GM18526 (cell line): ENCODE data around the gene ANKLE1.

ENCODE experiments used
- POLR2A ChIP-seq: IDR thresholded peaks from 3 replicates; pipeline ENCODE4 v1.6.1; 2011; ENCODE audit not compliant: insufficient read length; ENCODE audit errors: extremely low read depth

ANKLE1 gene

DNA sequence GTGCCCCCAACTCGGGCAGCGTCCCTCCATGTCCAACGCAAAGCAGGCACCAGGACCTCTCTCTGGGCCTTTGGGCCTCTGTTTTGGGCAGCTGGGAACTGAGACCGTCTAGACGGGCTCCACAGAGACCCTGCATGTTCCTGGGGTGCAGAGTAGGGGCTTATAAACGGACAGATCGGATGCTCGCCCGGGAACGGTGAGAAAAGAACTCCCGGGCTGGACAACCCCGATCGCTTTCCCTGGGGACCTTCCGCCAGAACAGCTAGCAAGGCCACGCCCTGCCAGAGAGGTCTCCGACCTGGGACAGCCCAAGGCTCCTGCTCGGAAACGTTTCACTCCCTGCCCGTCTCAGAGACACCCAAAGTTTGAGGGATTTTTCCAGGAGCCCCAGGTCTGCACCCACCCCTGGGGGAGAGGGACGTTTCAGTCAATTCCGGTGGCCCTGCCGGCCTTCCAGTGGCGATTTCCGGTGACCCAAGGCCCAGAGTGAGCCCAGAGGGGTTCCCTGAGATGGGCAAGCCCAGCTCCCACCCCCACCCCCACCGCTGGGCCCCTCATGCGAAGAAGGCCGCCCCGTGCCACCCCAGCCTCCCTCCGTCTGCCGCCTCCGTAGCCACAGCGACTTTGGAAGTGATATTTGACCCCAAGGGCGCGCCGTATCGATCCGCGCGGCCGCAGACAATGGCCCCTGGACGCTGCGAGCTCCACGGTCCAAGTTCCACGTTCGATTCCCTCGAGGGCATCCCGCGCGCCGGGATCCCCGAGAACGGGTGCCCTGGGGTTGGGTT lies 37.7 kb upstream of the ANKLE1 start:
- TF ChIP-seq POLR2A, result no peak

DNA sequence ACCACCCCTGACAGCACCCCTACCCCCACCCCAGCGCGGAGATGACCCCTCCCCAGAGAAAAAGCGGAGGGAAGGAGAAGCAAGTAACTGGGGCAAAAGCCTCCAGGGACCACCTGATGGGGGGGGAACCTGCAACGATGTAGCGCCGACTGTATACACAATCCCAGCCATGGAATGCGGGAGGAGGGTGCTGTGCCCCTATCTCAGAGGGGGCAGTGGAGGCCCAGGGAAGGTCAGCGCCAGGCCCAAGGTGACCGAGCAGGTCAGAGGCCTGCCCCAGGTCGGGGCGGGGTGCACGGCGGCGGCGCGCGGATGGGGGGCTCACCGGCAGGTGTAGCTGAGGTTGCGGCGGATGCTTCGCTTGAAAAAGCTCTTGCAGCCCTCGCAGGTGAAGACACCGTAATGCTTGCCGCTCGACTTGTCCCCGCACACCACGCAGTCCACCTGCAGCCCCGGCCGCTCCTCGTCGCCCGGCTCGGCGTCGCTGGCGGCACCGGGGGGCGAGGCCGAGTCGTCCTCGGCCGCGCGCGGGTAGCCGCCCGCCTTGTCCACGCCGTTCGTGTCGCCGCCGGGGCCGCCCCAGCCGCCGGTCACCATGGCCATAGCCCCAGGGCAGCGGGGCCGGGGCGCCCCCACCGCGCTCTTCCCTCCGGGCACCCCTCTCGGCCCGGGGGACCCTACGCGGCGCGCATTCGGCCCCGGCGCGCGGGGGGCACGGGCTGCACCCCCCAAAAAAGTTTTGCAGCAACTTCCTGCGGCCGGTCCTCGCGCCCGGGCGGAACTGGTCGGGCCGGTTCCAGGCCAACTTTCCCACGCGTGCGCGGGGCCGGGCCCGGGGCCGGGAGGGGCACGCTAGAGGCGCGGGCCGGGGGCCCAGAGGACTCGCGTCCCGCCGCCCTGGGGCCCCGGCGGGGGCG lies 36.8 kb upstream of the ANKLE1 start:
- TF ChIP-seq POLR2A, result no peak

DNA sequence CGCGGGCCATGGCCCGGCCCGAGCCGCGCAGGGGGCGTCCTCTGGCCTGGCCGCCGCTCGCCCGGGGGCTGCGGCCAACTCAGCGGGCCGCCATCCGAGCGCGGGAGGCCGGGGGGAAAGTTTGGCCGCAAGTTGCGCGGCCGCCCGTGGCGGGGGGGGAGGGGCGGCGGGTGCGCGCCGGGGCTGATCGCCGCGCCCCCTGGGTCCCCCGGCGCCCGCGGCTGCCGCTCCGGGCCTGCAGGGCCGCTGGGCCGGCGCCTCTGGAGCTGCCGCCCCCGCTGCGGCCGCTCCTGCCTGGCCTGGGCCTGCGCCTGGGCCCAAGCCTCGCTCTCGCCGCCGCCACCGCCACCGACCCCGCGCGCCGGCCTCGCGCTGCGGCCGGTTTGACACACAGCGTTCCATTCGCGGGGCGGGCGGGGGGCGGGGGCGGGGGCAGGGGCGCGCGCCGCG lies 36.1 kb upstream of the ANKLE1 start, which contains the start of gene NR2F6:
TSS of gene NR2F6 (minus strand) at position 385 of the 450 bp plus-strand sequence. CDS start 699 bp downstream, outside the sequence.
- no peak for TF ChIP-seq POLR2A

DNA sequence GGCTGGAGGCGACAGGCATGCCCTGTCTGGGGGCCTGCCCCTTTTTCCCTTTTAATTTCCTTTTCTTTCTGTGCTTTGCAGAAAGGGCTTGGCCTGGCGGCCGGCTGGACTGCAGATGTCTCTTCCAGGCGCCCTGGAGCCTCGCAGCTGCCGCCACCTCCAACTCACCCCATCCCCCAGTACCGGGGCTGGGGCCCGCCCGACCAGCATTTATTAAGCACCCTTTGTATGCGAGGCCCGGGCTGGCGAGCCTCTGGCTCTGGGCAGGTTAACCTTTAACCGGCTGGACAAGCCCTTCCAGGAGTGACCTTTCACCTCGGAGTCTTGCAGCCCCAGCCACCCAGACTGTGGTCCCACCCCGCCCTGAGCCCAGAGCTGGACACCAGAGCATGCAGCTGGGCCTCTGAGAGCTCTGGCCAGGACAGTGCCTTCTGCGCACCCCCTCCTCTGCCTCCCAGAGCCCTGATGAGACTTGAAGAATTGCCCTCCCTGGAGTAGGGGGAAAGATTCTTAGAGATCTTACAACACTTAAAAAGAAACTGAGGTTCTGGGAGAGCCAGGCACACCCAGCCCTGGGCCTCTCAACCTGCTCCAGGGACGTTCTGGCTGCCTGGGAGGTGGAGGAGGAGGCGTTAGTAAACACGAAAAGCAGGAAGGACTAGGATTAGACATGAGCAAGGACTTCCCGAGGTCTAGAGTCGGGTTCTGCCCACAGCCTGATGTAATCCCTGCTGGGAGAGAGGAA lies 34.8 kb upstream of the ANKLE1 start:
- TF ChIP-seq POLR2A, result no peak

DNA sequence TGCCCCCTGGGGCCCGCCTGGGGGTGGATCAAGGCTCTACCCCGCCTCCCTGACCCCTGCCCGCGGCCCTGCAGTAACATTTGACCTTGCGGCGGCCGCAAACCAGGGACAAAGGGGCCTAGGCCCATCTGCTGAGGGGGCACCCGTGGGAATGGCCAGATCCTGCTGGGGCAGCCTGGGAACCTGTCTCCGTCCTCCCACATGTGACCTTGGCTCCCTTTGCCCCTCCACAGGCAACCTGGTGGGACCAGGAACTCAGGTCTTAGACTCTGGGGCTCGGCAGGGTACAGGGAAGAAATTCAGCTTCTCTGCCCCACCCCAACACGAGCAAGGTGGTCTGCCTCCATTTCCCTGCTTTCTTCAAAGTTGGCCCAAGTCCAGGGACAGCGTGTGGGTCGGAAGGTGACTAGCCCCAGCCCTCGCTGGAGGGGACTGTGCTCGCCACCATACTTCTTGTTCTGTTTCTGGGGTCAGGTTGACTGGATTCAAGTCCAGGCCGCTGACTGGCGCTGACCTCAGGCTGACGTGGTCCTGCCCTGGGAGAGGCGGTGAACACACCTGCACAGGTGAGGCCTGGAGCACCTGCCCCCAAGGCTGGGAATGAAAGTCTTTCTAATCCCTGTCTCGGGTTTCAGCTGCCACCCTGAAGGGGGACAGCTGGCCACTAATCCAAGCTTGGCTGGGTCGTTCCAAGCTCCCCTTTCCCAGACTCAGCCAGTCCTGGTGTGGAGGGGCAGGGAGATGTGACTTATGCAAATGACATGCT lies 33.5 kb upstream of the ANKLE1 start:
- no peak for TF ChIP-seq POLR2A

DNA sequence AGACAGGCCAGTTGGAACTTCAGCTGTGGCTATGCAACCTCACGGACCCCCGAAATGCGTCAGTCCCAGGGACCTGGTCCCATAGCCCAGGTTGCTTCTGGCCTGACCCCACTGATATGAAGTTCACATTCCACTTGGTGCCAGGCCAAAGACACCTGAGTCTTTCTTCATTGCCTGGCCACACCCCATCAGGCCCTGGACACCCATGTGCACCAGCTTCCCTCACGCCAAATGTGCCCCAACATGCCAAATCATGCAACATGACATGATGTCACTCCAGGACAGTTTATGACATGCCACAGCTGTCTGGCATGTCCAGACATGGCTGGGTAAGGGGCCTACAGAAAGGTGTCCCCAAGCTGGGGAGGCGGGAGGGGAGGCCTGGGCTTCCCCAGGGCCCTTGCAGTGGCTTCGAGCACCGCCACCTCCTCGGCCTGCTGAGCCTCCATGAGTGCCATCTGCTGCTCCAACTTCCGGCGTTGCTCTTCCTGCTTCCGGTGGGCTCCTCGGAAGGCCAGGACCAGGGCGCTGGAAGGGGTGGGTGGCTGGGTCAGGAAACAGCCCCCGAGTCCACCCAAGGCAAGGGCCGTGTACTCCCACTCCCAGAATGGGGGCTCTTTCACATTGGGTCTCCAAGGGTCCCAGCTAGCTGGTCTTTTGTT lies 31.7 kb upstream of the ANKLE1 start:
- TF ChIP-seq POLR2A, result no peak

DNA sequence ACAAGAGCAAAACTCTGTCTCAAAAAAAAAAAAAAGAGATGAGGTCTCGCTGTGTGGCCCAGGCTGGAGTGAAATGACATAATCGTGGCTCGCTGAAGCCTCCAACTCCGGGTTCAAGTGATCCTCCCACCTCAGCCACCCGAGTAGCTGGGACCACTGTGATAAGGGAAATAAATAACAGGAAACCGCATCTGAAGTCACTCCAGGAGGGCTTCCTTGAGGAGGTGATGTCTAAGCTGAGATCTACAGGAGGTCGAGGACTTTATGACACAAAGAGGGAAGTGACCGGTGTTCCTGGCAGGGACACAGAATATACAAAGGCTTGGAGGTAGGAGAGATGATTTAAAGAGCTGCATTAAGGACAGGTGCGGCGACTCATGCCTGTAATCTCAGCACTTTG lies 27.1 kb upstream of the ANKLE1 start:
- TF ChIP-seq POLR2A, result no peak

DNA sequence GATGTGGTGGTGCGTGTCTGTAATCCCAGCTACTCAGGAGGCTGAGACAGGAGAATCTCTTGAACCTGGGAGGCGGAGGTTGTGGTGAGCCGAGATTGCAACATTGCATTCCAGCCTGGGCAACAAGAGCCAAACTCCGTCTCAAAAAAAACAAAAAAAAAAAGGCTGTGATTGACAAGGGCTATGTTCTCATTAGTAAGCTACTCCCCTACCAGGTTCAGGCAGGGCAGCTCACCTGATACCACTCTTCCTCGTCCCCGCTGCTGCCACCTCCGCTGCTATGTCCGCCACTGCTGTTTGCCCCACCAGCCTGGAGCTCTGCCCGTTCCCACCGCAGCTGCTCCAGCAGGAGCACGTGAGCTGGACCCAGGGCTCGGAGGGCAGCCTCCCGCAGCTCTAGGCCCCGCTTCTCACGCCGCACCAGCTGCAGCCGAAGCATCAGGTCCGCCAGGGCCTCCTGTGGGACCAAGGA lies 26.5 kb upstream of the ANKLE1 start:
- TF ChIP-seq POLR2A, result no peak

DNA sequence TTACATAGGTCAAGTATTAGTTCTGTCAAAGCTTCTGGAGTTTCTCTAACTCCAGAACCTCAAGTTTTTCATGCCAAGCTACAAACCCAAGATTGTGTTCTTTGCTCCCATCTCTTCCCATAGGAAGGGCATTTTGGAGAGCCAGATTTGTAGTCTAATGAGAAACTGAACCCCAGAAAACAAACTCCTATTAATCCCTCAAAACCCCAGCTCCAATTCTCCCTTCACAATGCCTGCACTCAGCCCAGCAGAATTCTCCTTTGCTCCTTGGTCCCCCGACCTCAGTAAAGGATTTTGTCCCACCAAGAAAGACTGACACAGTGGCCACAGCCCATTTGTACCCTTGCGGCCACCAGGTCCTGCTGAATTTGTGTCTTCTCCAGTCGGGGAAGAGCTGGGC lies 25.6 kb upstream of the ANKLE1 start:
- TF ChIP-seq POLR2A, result no peak

DNA sequence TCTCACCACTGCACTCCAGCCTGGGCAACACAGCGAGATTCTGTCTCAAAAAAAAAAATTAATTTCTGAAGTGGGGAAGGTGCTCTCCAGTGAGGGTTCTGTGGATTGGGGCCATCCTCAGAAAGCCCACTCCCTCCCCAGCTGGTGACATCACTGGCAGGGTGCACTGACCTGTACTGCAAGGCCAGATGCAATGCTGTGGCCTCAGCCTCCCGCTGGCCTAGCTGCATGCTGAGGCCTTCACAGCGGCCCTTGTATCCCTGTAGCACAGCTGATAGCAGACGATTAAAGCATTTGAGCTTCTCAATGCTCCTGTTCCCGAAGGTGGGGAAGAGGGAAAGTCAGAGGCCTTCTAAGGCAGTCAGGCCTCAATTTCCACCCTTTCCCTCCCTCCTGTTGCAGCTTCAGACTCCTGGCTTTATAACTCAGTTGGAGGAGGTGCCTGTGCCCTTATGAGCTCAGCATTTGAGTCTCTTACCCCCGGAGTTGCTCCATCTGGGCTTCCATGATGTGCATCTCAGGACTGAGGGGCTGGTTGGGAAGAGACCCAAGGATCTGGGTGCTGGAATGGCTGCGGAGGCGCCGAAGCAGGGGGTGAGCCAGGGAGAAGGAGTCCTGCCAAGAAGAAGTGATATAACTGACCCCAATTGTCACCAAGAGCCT lies 22.5 kb upstream of the ANKLE1 start:
- TF ChIP-seq POLR2A, result no peak

DNA sequence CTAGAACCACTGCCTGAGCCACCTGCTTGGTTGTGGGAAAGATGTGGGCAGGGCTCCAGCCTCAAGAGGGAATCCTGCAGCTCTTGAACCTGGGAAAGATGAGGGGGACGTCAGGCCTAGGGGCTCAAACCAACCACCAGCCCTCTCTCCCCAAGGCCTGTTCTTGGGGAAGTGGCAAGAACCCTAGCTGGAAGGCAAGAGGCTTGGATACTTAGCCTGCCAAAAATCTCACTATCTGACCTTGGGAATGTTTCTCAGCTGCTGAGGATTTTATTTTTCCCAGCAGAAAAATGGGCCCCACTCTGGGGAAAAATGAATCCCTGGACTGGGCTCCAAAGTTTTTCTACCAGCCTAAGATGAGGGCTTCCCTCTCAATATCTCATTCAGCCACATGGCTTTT lies 21.8 kb upstream of the ANKLE1 start:
- no peak for TF ChIP-seq POLR2A

DNA sequence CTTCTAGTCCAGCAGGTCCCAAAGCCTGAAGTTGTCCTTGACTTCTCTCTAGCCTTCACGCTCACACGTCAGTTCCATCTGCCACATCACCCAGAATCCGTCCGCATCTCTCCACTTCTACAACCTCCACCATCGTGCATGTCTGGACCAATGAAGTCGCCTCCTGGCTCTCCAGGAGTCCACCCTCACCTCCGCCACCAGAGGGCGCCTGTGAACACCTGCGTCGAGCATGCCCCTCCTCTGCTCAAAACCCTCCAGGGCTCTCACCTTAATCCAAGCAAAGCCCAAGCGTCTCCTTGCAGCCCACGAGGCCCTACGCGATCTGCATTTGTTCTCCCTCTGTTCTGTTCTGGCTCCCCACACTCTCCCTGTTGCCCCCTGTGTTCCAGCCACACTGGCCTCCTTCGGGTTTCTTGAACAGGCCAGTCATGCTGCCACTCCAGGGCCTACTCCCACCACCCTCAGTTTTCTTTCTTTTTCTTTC lies 20.8 kb upstream of the ANKLE1 start:
- TF ChIP-seq POLR2A, result no peak

DNA sequence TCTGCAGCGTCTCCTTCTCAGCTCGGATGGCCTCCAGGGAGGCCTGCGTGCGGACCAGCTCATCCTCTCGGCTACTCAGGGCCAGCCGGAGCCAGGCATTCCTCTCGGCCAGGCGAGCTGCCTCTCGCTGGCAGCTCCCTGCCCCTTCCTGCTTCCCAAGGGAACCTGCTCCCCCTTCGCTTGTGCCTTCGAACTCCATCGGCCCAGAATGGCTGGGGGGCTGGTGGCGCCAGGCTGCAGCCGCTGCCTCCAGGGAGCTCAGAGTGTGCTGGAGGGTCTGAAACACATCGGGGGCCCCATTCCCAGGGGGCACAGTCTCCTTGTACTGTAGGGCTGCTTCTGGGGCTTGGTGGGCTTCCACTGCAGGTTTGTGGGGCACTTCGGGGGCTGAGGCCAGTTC lies 19.1 kb upstream of the ANKLE1 start:
- no peak for TF ChIP-seq POLR2A
